ENCODE measurements around the gene ATP2A1. TPM values are rescaled to one million over a fixed set of nuclear protein-coding genes. Genes with fewer than 3 reads are reported as not detected.

Gene ATP2A1
- total and polyA plus RNA-seq, 2 donors (not counting 3 experiments of a cell fraction or from before 2014, with no cell fraction given), result 1.2 to 2.5 TPM

DNA sequence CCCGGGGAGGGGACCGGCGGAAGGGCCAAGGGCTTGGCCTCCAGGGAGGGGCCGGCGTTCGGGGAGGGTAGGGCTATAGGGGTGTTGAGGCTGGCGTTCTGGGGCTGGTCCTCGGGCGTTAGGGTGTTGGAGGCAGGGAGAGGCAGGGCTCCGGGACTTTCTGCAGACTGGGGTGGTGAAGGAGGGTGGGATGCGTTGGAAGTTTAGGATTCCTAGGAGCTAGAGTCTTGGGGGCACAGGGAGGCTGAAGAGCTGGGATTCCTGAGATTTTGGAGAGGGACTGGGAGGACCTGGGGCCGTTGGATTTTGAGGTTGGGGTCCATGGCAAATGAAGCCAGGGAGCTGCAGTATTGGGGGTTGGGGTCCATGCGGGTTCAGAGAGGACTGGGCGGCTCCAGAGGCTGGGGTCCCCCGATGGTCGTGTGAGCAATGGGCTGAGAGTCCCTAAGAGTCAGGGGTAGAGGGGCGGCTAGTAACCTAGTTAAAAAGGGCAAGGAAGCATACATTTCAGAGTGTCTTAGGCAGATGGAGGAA is 73.2 kb downstream of the ATP2A1 start:
- DNase-seq (ENCODE audit: low read depth, low spot score) (no peak), FAIRE-seq (no peak)
- H3K4me2 ChIP-seq (ENCODE audit: insufficient read depth, low read length), result peak overlapping the region; percentile 96
- peak overlapping the region; percentile 63 for H3K9ac ChIP-seq (replicated peaks; ENCODE audit: extremely low read depth, insufficient read depth, low read length)
- H3K4me3 ChIP-seq (replicated peaks in 1 of 3; ENCODE audit: insufficient read depth in 1 of 3, low read depth in 1 of 3, low read length in 3 of 3), result peak overlapping the region; percentile 79 to 90 (median 89)
- H3K4me1 ChIP-seq (ENCODE audit: control insufficient read depth, extremely low read depth, insufficient read depth, low read length), result peaks cover 10% of the 10 kb centered on the region
- TF ChIP-seq POLR2A (IDR thresholded peaks at IDR 0.05; ENCODE audit: low read depth, low read length), result peak; percentile 5
- TF ChIP-seq EZH2 (IDR thresholded peaks at IDR 0.05; ENCODE audit: borderline replicate concordance, low read depth, low read length, severe bottlenecking), result no peak
- H3K27ac ChIP-seq (ENCODE audit: insufficient read depth, low read depth, low read length), result peak overlapping the region; percentile 48
- ChIA-PET POLR2A (no interaction called here), CTCF (interaction anchor here (0.6 kb wide), 1 partner anchor 67 kb away, joined by 4 read pairs; no protein-coding TSS in a partner anchor)
- intact Hi-C loops (cut with micrococcal nuclease), result loop anchor here (2.0 kb wide), 2 partner anchors 15 to 23 kb away; partner anchors contain the start of gene SPNS1
- H3K9me3 ChIP-seq (replicated peaks; ENCODE audit: control insufficient read depth, insufficient read depth, low read length), result no peaks in the 10 kb centered on the region
- dilution Hi-C loops (cut with MboI; ENCODE audit: extremely low pct_ligation_motif_present, low sequenced_read_pairs), result no loop called here
- H4K20me1 ChIP-seq (replicated peaks; ENCODE audit: control insufficient read depth, extremely low read depth, insufficient read depth, low read length), result no peaks in the 10 kb centered on the region
- H3K79me2 ChIP-seq (ENCODE audit: control insufficient read depth, insufficient read depth, low read length), result peaks cover 20% of the 10 kb centered on the region
- H3K9me1 ChIP-seq (replicated peaks; ENCODE audit: control insufficient read depth, extremely low read depth, insufficient read depth, low read length), result no peaks in the 10 kb centered on the region
- no peaks in the 10 kb centered on the region for H3K27me3 ChIP-seq (ENCODE audit: control insufficient read depth in 2 of 2, insufficient read depth in 2 of 2, low read length in 2 of 2)
- peaks cover 9 to 22% of the 10 kb centered on the region in 2 experiments for H3K36me3 ChIP-seq (ENCODE audit: control insufficient read depth in 2 of 2, extremely low read depth in 1 of 2, insufficient read depth in 2 of 2, low read length in 2 of 2)
- no TSS peak for BruUV-seq (replicated peaks)
- peak overlapping the region; percentile 16 for H2AFZ ChIP-seq (ENCODE audit: low read depth, low read length)

Small RNA genes within 50 kb of the gene (microRNA-seq; reads per million reads assigned to microRNA genes)
- not detected for gene MIR4721 (ENCODE audit: borderline number of aligned reads, borderline replicate concordance)

Small RNA genes within 50 kb of the gene (small RNA-seq; reads per million reads assigned to genes)
- not detected for gene RF00416 (ENCODE audit: insufficient read depth, insufficient read length, low read depth, low replicate concordance)

Other genes with a start within 250 kb of the ATP2A1 start
- 0.90 TPM in 1 of 2 replicates, not detected in the other for gene NPIPB8, start 240.4 kb upstream of the ATP2A1 start, total RNA-seq
- gene NPIPB8, start 240.4 kb upstream of the ATP2A1 start, polyA plus RNA-seq, result 0.11 TPM in 1 of 2 replicates, not detected in the other
- 669 and 744 TPM in 2 replicates for gene EIF3C, start 167.0 kb upstream of the ATP2A1 start, total RNA-seq
- 417 and 524 TPM in 2 replicates for gene EIF3C, start 167.0 kb upstream of the ATP2A1 start, polyA plus RNA-seq
- gene NPIPB9, start 126.7 kb upstream of the ATP2A1 start, total RNA-seq, result 1.7 TPM in 1 of 2 replicates, not detected in the other
- gene NPIPB9, start 126.7 kb upstream of the ATP2A1 start, polyA plus RNA-seq, result 0.29 and 0.36 TPM in 2 replicates
- gene ATXN2L, start 55.5 kb upstream of the ATP2A1 start, total RNA-seq, result 198 and 208 TPM in 2 replicates
- gene ATXN2L, start 55.5 kb upstream of the ATP2A1 start, polyA plus RNA-seq, result 59.0 and 64.8 TPM in 2 replicates
- gene TUFM, start 32.1 kb upstream of the ATP2A1 start, total RNA-seq, result 186 and 190 TPM in 2 replicates
- 227 TPM in 2 replicates for gene TUFM, start 32.1 kb upstream of the ATP2A1 start, polyA plus RNA-seq
- gene SH2B1, start 14.6 kb upstream of the ATP2A1 start, total RNA-seq, result 55.6 and 56.4 TPM in 2 replicates
- gene SH2B1, start 14.6 kb upstream of the ATP2A1 start, polyA plus RNA-seq, result 46.4 and 53.4 TPM in 2 replicates
- 36.0 and 37.4 TPM in 2 replicates for gene RABEP2, start 46.8 kb downstream of the ATP2A1 start, total RNA-seq
- 25.9 and 27.3 TPM in 2 replicates for gene RABEP2, start 46.8 kb downstream of the ATP2A1 start, polyA plus RNA-seq
- gene CD19, start 53.5 kb downstream of the ATP2A1 start, total RNA-seq, result not detected in 2 replicates
- gene CD19, start 53.5 kb downstream of the ATP2A1 start, polyA plus RNA-seq, result 0.06 TPM in 2 replicates
- 64.8 and 69.6 TPM in 2 replicates for gene NFATC2IP, start 72.4 kb downstream of the ATP2A1 start, total RNA-seq
- gene NFATC2IP, start 72.4 kb downstream of the ATP2A1 start, polyA plus RNA-seq, result 60.8 and 64.1 TPM in 2 replicates
- 63.7 and 65.2 TPM in 2 replicates for gene SPNS1, start 96.3 kb downstream of the ATP2A1 start, total RNA-seq
- 133 and 164 TPM in 2 replicates for gene SPNS1, start 96.3 kb downstream of the ATP2A1 start, polyA plus RNA-seq
- 4.5 and 6.6 TPM in 2 replicates for gene LAT, start 106.6 kb downstream of the ATP2A1 start, total RNA-seq
- gene LAT, start 106.6 kb downstream of the ATP2A1 start, polyA plus RNA-seq, result 5.9 and 10.1 TPM in 2 replicates